AG04450 (cell line): ENCODE results near the gene APBB3. TPM values are rescaled to one million over a fixed set of nuclear protein-coding genes. Genes with fewer than 3 reads are reported as not detected.

Experiments used
- CTCF ChIA-PET: fragments of 300-600, 350-600 bp; formaldehyde crosslinking; extraction: SDS; loops from one replicate; lab custom pipeline; 2022; ENCODE audit warnings: antibody characterized with exemption, inconsistent platforms; lab: Charles Lee
- POLR2A ChIA-PET: fragments of 350-600 bp; formaldehyde crosslinking; extraction: SDS; loops from one replicate; lab custom pipeline; 2021; ENCODE audit warnings: antibody characterized with exemption, inconsistent platforms; lab: Yijun Ruan, JAX
- DNase-seq: peaks from one replicate; pipeline ENCODE4 v3.0.0-alpha.2; 2011; ENCODE audit warnings: low read depth, low spot score
- H3K27ac ChIP-seq: one replicate; pipeline ENCODE4 v1.5.1; 2012; ENCODE audit warnings: low read depth, low read length, control low read depth
- H3K27me3 ChIP-seq: one replicate; pipeline ENCODE4 v1.6.0; 2012; ENCODE audit warnings: low read length; ENCODE audit not compliant: control insufficient read depth, insufficient read depth
- H3K4me3 ChIP-seq: 2 replicates; pipeline ENCODE4 v1.5.1; 2011; ENCODE audit warnings: mild to moderate bottlenecking, low read depth, low read length, control low read depth
- H3K9me3 ChIP-seq: 2 replicates; pipeline ENCODE4 v1.5.1; 2012; ENCODE audit warnings: low read length; ENCODE audit not compliant: control insufficient read depth, insufficient read depth
- polyA plus RNA-seq: library from polyadenylated mRNA; depleted of rRNA; stranded (reverse); fragments of >200 nt; gene quantifications from 2 replicates; pipeline ENCODE4 v1.2.3, GENCODE V29; 2011
- TF ChIP-seq, protein P1 (sequence below): IDR thresholded peaks from 2 replicates; pipeline ENCODE4 v1.5.1; 2011; ENCODE audit warnings: low read depth, low read length, control low read depth, inconsistent platforms

The APBB3 gene
- polyA plus RNA-seq, 1 experiment = 13.6 TPM

DNA sequence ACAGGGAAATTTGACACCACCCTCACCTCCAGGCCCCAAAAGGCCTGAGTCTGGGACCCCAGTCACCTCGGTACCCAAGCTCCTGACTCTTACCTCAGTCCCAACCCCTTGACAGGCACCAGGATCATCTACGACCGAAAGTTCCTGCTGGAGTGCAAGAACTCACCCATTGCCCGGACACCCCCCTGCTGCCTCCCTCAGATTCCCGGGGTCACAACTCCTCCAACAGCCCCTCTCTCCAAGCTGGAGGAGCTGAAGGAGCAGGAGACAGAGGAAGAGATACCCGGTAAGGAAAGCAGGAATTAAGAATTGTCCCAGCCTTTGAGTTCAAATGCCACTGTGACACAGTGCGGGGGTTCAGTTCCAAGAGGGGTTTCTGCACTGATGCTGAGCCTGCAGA is 15.6 kb downstream of the APBB3 start:
- H3K27me3 ChIP-seq = no peaks in the 10 kb centered on the region
- ChIA-PET CTCF (interaction anchor here (1.0 to 2.5 kb wide), 4 partner anchors 86 to 142 kb away, joined by 3 to 19 read pairs (median 14); partner anchors contain the start of genes IK, NDUFA2 and TMCO6), POLR2A (interaction anchor here (0.5 to 3.6 kb wide), 3 partner anchors 8 to 127 kb away, joined by 5 to 42 read pairs (median 10); partner anchors contain the start of gene SRA1)
- H3K9me3 ChIP-seq = no peaks in the 10 kb centered on the region
- TF ChIP-seq, protein P1, sequence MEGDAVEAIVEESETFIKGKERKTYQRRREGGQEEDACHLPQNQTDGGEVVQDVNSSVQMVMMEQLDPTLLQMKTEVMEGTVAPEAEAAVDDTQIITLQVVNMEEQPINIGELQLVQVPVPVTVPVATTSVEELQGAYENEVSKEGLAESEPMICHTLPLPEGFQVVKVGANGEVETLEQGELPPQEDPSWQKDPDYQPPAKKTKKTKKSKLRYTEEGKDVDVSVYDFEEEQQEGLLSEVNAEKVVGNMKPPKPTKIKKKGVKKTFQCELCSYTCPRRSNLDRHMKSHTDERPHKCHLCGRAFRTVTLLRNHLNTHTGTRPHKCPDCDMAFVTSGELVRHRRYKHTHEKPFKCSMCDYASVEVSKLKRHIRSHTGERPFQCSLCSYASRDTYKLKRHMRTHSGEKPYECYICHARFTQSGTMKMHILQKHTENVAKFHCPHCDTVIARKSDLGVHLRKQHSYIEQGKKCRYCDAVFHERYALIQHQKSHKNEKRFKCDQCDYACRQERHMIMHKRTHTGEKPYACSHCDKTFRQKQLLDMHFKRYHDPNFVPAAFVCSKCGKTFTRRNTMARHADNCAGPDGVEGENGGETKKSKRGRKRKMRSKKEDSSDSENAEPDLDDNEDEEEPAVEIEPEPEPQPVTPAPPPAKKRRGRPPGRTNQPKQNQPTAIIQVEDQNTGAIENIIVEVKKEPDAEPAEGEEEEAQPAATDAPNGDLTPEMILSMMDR = no peak
- DNase-seq = no peak
- H3K27ac ChIP-seq = peak overlapping the region; percentile 93
- H3K4me3 ChIP-seq = no peak overlapping the region

DNA sequence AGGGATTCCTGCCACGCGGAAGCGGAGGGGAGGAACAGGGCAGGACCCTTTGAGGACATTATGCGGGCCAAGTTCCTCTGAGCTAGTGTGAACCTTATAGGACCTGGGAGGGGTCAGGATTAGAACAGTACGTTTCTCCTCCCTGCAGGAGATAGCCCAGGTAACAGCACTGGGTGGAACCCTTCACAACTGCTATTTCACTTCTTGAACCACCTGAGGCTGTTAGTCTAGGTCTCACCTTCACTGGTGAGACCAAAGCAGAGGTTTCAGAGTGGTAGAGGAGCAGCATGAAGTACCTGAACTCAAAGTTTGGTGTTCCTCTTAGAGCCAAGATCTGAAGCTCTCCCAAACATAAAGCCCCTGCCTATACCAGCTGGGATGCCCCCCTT is 16.1 kb downstream of the APBB3 start:
- POLR2A ChIA-PET = interaction anchor here (0.5 to 3.6 kb wide), 8 partner anchors 9 to 127 kb away, joined by 3 to 42 read pairs (median 4); partner anchors contain the start of genes IK, NDUFA2 and SRA1
- CTCF ChIA-PET = interaction anchor here (0.9 to 2.5 kb wide), 8 partner anchors 9 to 176 kb away, joined by 3 to 19 read pairs (median 8); partner anchors contain the start of genes IK, NDUFA2, SRA1 and TMCO6
- Histone ChIP-seq H3K27ac (peak overlapping the region; percentile 93), H3K27me3 (no peaks in the 10 kb centered on the region), H3K4me3 (peak overlapping the region; percentile 49; the same call in 1 of the 2 replicates), H3K9me3 (no peaks in the 10 kb centered on the region)
- TF ChIP-seq, protein P1 = no peak
- no peak for DNase-seq

DNA sequence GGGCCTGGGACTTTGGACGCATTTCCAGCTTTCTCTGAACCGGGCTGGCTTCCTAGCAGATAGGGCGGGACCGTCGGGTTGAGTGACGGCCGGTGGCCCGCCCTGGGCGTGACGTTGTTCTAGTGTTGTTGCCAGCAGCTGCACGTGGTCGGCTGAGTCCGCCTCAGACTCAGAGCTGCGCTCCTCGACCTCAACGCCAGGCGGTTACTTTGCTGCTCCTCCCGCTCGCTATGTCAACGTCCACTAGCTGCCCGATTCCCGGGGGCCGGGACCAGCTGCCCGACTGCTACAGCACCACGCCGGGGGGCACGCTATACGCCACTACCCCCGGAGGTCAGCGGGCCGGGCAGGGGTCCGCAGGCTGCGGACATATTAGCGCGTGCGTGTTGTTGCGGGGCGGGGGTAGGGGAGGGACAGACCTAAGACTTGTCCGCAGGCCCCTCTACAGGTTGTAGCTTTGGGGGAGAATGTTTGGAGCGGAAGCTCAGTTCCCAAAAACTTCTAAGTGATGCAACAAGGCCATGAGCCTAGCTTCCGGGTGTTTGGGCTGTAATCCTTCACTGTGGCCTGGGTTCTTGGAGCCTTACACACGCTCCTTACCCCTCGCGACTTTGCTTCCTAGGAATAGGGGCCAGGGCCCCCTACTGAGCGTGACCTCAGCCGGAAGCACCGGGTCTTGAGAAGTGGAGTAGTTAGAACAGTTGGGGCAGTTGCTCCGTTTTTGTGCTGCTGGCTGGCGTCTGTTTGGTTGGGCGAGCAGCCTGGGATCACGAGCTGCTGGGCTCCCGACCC is 16.7 kb downstream of the APBB3 start, which contains the start of gene EIF4EBP3:
TSS of gene EIF4EBP3 (plus strand) at position 155 of the 792 bp plus-strand sequence. CDS start at position 231, 76 bp downstream.
- POLR2A ChIA-PET = interaction anchor here (0.6 to 3.6 kb wide), 13 partner anchors 9 to 117 kb away, joined by 3 to 42 read pairs (median 4); partner anchors contain the start of genes APBB3, IK, NDUFA2 and SRA1
- Histone ChIP-seq H3K27me3 (no peaks in the 10 kb centered on the region), H3K9me3 (no peaks in the 10 kb centered on the region), H3K4me3 (peak within 1 kb of the TSS; percentile 49), H3K27ac (peak within 1 kb of the TSS; percentile 93)
- TF ChIP-seq, protein P1 = peak; percentile 63
- CTCF ChIA-PET = interaction anchor here (0.6 to 2.5 kb wide), 19 partner anchors 9 to 958 kb away, joined by 3 to 19 read pairs (median 3); partner anchors contain the start of genes CD14, IK, NDUFA2 and SRA1
- peak; percentile 90 for DNase-seq

DNA sequence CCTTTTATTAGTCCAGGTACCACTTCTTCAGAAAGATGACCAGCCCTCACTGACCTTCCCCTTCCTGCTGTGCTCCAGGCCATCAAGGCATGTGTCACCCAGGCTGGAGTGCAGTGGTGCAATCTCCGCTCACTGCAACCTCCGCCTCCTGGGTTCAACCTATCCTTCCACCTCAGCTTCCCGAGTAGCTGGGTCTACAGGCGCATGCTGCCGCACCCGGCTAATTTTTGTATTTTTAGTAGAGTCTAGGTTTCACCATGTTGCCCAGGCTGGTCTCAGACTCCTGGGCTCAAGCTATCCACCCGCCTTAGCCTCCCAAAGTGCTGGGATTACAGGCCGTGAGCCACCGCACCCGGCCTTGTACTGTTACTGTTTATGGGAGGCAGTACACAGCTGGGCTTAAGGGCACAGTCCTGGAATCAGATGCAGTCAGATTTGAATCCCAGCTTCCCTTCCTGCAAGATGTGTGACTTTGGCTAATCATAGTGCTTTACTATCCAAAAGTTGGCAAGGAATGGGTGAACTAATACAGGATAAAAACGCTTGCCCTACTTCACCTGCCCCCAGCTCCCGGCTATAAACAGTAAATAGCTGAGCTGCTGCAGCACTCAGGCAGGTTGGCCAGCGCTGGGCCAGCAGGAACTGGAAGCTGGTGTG is 17.4 kb downstream of the APBB3 start:
- Histone ChIP-seq H3K4me3 (peak overlapping the region; percentile 7; the same call in 1 of the 2 replicates), H3K9me3 (no peaks in the 10 kb centered on the region), H3K27me3 (no peaks in the 10 kb centered on the region), H3K27ac (peak overlapping the region; percentile 93)
- CTCF ChIA-PET = interaction anchor here (0.6 to 2.5 kb wide), 15 partner anchors 9 to 959 kb away, joined by 3 to 19 read pairs (median 3); partner anchors contain the start of genes CD14, IK, NDUFA2 and SRA1
- POLR2A ChIA-PET = interaction anchor here (0.6 to 3.6 kb wide), 10 partner anchors 9 to 118 kb away, joined by 3 to 42 read pairs (median 6); partner anchors contain the start of genes APBB3, IK, NDUFA2 and SRA1
- no peak for DNase-seq
- TF ChIP-seq, protein P1 = no peak
